A673 (cell line): ENCODE data around the gene GON4L. TPM values are rescaled to one million over a fixed set of nuclear protein-coding genes. Genes with fewer than 3 reads are reported as not detected.
"Not testable (repeated sequence)": the region's sequence is repeated elsewhere in the genome, so short reads cannot be mapped to it uniquely, and the experiment has no call there.

Experiments used
- BruUV-seq: library from RNA; stranded (reverse); fragments of 400-500 nt; replicated peaks from 2 replicates; lab custom pipeline; 2021; lab: Mats Ljungman, UMichigan
- CTCF ChIA-PET: fragments of 300-600 bp; sonication (Branson Sonifier 250); formaldehyde crosslinking; loops from one replicate; lab custom pipeline; 2022; ENCODE audit warnings: antibody characterized with exemption; lab: Charles Lee
- POLR2A ChIA-PET: fragments of 300-600 bp; sonication (Branson Sonifier 250); formaldehyde crosslinking; loops from one replicate; lab custom pipeline; 2022; ENCODE audit warnings: antibody characterized with exemption; ENCODE audit not compliant: low non-redundant PET; lab: Charles Lee
- DNase-seq: peaks from one replicate; pipeline ENCODE4 v3.0.0-alpha.2; 2015; ENCODE audit warnings: low spot score
- H3K27ac ChIP-seq: fragments of 200-600 bp; sonication (generic); 2 replicates; pipeline ENCODE4 v1.5.1; 2016; ENCODE audit warnings: mixed run types, low read depth, mild to moderate bottlenecking, mixed read lengths, antibody characterized with exemption, low read length; ENCODE audit not compliant: poor library complexity, severe bottlenecking
- H3K27me3 ChIP-seq: fragments of 200-600 bp; sonication (generic); replicated peaks from 2 replicates; pipeline ENCODE4 v1.6.1; 2017; ENCODE audit warnings: mixed run types, low read depth, mild to moderate bottlenecking, mixed read lengths, antibody characterized with exemption, low read length; ENCODE audit not compliant: insufficient read depth, poor library complexity
- H3K36me3 ChIP-seq: fragments of 200-600 bp; sonication (generic); 2 replicates; pipeline ENCODE4 v1.6.1; 2016; ENCODE audit warnings: mixed run types, mild to moderate bottlenecking, mixed read lengths, antibody characterized with exemption, low read length; ENCODE audit not compliant: insufficient read depth, poor library complexity, severe bottlenecking
- H3K4me1 ChIP-seq: fragments of 200-600 bp; sonication (generic); 2 replicates; pipeline ENCODE4 v1.6.1; 2017; ENCODE audit warnings: mixed run types, mild to moderate bottlenecking, mixed read lengths, antibody characterized with exemption, low read length; ENCODE audit not compliant: insufficient read depth, poor library complexity, severe bottlenecking
- H3K4me3 ChIP-seq: fragments of 200-600 bp; sonication (generic); 2 replicates; pipeline ENCODE4 v1.5.1; 2016; ENCODE audit warnings: low read depth, mixed run types, mild to moderate bottlenecking, mixed read lengths, low read length; ENCODE audit not compliant: poor library complexity, severe bottlenecking
- H3K9me3 ChIP-seq: fragments of 200-600 bp; sonication (generic); 2 replicates; pipeline ENCODE4 v1.6.1; 2016; ENCODE audit warnings: mixed run types, low read depth, mild to moderate bottlenecking, mixed read lengths, antibody characterized with exemption, low read length; ENCODE audit not compliant: poor library complexity, severe bottlenecking
- EZH2 ChIP-seq: fragments of 200-600 bp; sonication (generic); IDR thresholded peaks from 2 replicates; pipeline ENCODE4 v1.6.1; 2017; ENCODE audit warnings: borderline replicate concordance, low read depth, mild to moderate bottlenecking, mixed read lengths, antibody characterized with exemption, low read length; ENCODE audit not compliant: poor library complexity, severe bottlenecking
- intact Hi-C: fragments of 100-400 bp; cut with micrococcal nuclease; formaldehyde crosslinking; loops from one replicate; pipeline ENCODE4 v1.10.0; 2022; ENCODE audit not compliant: unreplicated experiment
- total RNA-seq: library from RNA; stranded (reverse); gene quantifications from 2 replicates; pipeline ENCODE4 v1.2.3, GENCODE V29; 2021
- TF ChIP-seq, protein P1 (sequence below): fragments of 300-800, 200-600 bp; sonication (generic); conservative IDR thresholded peaks from 2 replicates; pipeline ENCODE4 v1.5.1; 2017; ENCODE audit warnings: low read depth, mild to moderate bottlenecking, antibody characterized with exemption, low read length, moderate library complexity, mixed read lengths

GON4L gene
- total RNA-seq, 1 experiment from 2014 or later, result 55.7 TPM

DNA sequence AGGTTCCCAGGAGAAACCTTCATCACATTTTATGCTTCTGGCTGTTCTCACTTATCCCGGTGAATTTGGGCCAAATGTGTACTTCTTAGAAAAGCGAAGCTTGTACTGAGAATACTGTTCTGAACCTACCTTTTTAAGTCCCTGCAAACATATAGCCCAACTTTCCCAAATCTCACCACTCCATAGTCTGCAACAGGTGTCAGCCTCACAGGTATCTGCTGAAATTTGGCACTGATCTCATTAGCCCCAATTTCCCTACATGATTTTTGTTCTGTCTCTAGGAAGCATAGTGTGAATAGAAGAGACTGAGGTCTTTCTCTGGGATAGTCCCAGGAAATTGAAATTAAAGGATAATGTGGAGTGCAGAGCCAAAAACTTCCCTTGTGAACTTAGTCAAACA is 42.7 kb upstream of the GON4L start:
- peaks cover 4% of the 10 kb centered on the region for H3K4me1 ChIP-seq
- intact Hi-C loops, result no loop called here
- no peaks in the 10 kb centered on the region for H3K9me3 ChIP-seq
- no peak overlapping the region for H3K4me3 ChIP-seq
- CTCF ChIA-PET, result no interaction called here
- no peaks in the 10 kb centered on the region for H3K27me3 ChIP-seq
- H3K36me3 ChIP-seq, result peaks cover 55% of the 10 kb centered on the region
- no peak overlapping the region for H3K27ac ChIP-seq
- BruUV-seq, result no TSS peak
- no peak for TF ChIP-seq EZH2
- TF ChIP-seq, protein P1, sequence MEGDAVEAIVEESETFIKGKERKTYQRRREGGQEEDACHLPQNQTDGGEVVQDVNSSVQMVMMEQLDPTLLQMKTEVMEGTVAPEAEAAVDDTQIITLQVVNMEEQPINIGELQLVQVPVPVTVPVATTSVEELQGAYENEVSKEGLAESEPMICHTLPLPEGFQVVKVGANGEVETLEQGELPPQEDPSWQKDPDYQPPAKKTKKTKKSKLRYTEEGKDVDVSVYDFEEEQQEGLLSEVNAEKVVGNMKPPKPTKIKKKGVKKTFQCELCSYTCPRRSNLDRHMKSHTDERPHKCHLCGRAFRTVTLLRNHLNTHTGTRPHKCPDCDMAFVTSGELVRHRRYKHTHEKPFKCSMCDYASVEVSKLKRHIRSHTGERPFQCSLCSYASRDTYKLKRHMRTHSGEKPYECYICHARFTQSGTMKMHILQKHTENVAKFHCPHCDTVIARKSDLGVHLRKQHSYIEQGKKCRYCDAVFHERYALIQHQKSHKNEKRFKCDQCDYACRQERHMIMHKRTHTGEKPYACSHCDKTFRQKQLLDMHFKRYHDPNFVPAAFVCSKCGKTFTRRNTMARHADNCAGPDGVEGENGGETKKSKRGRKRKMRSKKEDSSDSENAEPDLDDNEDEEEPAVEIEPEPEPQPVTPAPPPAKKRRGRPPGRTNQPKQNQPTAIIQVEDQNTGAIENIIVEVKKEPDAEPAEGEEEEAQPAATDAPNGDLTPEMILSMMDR, result no peak
- POLR2A ChIA-PET, result no interaction called here
- no peak for DNase-seq

- intact Hi-C loops, result no loop called here
- POLR2A ChIA-PET, result no interaction called here
- CTCF ChIA-PET, result no interaction called here
- peaks cover 47% of the 10 kb centered on the region for H3K36me3 ChIP-seq
- no peak overlapping the region for H3K4me3 ChIP-seq
- no peak for TF ChIP-seq EZH2
- no peak for DNase-seq
- peak overlapping the region; percentile 53 for H3K27ac ChIP-seq
- BruUV-seq, result no TSS peak
- peaks cover 7% of the 10 kb centered on the region for H3K4me1 ChIP-seq
- no peaks in the 10 kb centered on the region for H3K27me3 ChIP-seq
- no peaks in the 10 kb centered on the region for H3K9me3 ChIP-seq
Measured at GRCh38 chr1:155898888-155899287, 41.9 kb upstream of the GON4L start.

GRCh38 chr1:155897746-155898145 is 40.7 kb upstream of the GON4L start:
- DNase-seq, result peak; percentile 12
- BruUV-seq, result no TSS peak
- CTCF ChIA-PET, result interaction anchor here (0.5 kb wide), 1 partner anchor 130 kb away, joined by 3 read pairs; no protein-coding TSS in a partner anchor
- Histone ChIP-seq H3K4me3 (no peak overlapping the region), H3K4me1 (peaks cover 18% of the 10 kb centered on the region), H3K36me3 (peaks cover 39% of the 10 kb centered on the region), H3K27me3 (no peaks in the 10 kb centered on the region), H3K9me3 (no peaks in the 10 kb centered on the region), H3K27ac (no peak overlapping the region)
- intact Hi-C loops, result no loop called here
- TF ChIP-seq, protein P1, result no peak
- TF ChIP-seq EZH2, result no peak
- POLR2A ChIA-PET, result no interaction called here

- CTCF ChIA-PET, intact Hi-C loops, H3K4me3 ChIP-seq, DNase-seq, H3K9me3 ChIP-seq, POLR2A ChIA-PET, BruUV-seq, H3K27ac ChIP-seq, H3K27me3 ChIP-seq: not testable (repeated sequence)
- Histone ChIP-seq H3K36me3 (peaks cover 36% of the 10 kb centered on the region), H3K4me1 (peaks cover 18% of the 10 kb centered on the region)
Measured at GRCh38 chr1:155896476-155896875, 39.5 kb upstream of the GON4L start.

DNA sequence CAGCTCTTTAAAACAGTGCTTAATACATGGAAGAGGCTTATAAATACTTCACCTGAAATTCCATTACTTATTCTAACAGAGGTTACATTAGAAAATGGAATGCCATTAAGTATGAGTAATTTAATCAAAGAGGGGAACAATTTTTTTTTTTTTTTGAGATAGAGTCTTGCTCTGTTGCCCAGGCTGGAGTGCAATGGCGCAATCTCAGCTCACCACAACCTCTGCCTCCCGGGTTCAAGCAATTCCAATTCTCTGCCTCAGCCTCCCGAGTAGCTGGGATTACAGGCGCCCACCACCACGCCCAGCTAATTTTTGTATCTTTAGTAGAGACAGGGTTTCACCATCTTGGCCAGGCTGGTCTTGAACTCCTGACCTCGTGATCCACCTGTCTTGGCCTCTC is 38.6 kb upstream of the GON4L start:
- H3K9me3 ChIP-seq, H3K27ac ChIP-seq, DNase-seq, H3K4me3 ChIP-seq, H3K27me3 ChIP-seq, intact Hi-C loops, CTCF ChIA-PET, BruUV-seq: not testable (repeated sequence)
- Histone ChIP-seq H3K4me1 (peaks cover 18% of the 10 kb centered on the region), H3K36me3 (peaks cover 27% of the 10 kb centered on the region)
- POLR2A ChIA-PET, result interaction anchor here (0.6 kb wide), 1 partner anchor 65 kb away, joined by 3 read pairs; no protein-coding TSS in a partner anchor
